Breast epithelium (tissue), 4 donors: ENCODE results near the gene DTNA. TPM values are rescaled to one million over a fixed set of nuclear protein-coding genes. Genes with fewer than 3 reads are reported as not detected.

ENCODE experiments used
- DNase-seq, 2 donors: peaks; one replicate each; pipeline ENCODE4 v3.0.0-alpha.2; 2019; ENCODE audit warnings: low spot score in 2 of 2
- H3K27ac ChIP-seq, 2 donors: fragments of 200-600 bp; sonication (generic) in 1 of 2; one replicate each; pipeline ENCODE4 v1.5.1; 2016 to 2019; ENCODE audit warnings: mild to moderate bottlenecking in 1 of 2
- H3K27me3 ChIP-seq, 2 donors: fragments of 200-600 bp; sonication (generic) in 1 of 2; one replicate each; pipeline versions ENCODE4 v1.5.1 to v1.6.0; 2017 to 2019; ENCODE audit warnings: control low read depth in 1 of 2, mild to moderate bottlenecking in 1 of 2
- H3K36me3 ChIP-seq: fragments of 200-600 bp; one replicate; pipeline ENCODE4 v1.5.1; 2019
- H3K4me1 ChIP-seq, 2 donors: fragments of 200-600 bp; sonication (generic); one replicate each; pipeline ENCODE4 v1.5.1; 2016 to 2019; ENCODE audit warnings: control low read depth in 1 of 2
- H3K4me3 ChIP-seq, 3 donors: fragments of 200-600 bp; sonication (generic); 1 replicate in 2 of 3; 2 replicates in 1 of 3; pipeline ENCODE4 v1.5.1; 2016 to 2019; ENCODE audit warnings: mild to moderate bottlenecking in 3 of 3, moderate library complexity in 2 of 3
- H3K9me3 ChIP-seq, 2 donors: fragments of 200-600 bp; sonication (generic) in 1 of 2; one replicate each; pipeline ENCODE4 v1.5.1; 2016 to 2019; ENCODE audit warnings: control low read depth in 1 of 2
- CTCF ChIP-seq, 3 donors: fragments of 450-650 bp; IDR thresholded peaks; one replicate each; pipeline ENCODE4 v1.5.1; 2016 to 2017; ENCODE audit warnings: antibody characterized with exemption in 3 of 3, mild to moderate bottlenecking in 3 of 3, moderate library complexity in 3 of 3
- POLR2A ChIP-seq: fragments of 450-650 bp; IDR thresholded peaks from one replicate; pipeline ENCODE4 v1.6.1; 2016; ENCODE audit warnings: antibody characterized with exemption, mild to moderate bottlenecking, moderate library complexity
- POLR2AphosphoS5 ChIP-seq, 3 donors: sonication (generic); formaldehyde crosslinking; IDR thresholded peaks; one replicate each; pipeline ENCODE4 v1.6.1; 2017; ENCODE audit warnings: antibody characterized with exemption in 3 of 3
- intact Hi-C: fragments of 100-400 bp; cut with DNase I; formaldehyde crosslinking; loops from one replicate; pipeline ENCODE4 v1.15.1; 2023; ENCODE audit warnings: low total_unique reads
- total RNA-seq, 3 donors: library from RNA; depleted of rRNA; stranded (reverse); fragments of >200 nt; gene quantifications; one replicate each; pipeline ENCODE4 v1.1.0, GENCODE V29; 2016

The DTNA gene
- total RNA-seq, 3 donors from 2014 or later = 14.4 to 40.5 (median 17.9) TPM

GRCh38 chr18:34848695-34849094, 138.6 kb downstream of the DTNA start:
- intact Hi-C loops = no loop called here
- no peak for TF ChIP-seq POLR2A
- TF ChIP-seq POLR2AphosphoS5 (IDR thresholded peaks at IDR 0.05) = no peak
- no peak for TF ChIP-seq CTCF (IDR thresholded peaks at IDR 0.05)
- Histone ChIP-seq H3K27me3 (no peaks in the 10 kb centered on the region), H3K4me3 (no peak overlapping the region), H3K36me3 (no peaks in the 10 kb centered on the region), H3K9me3 (no peaks in the 10 kb centered on the region), H3K27ac (no peak overlapping the region), H3K4me1 (no peaks in the 10 kb centered on the region)
- DNase-seq = no peak

- Histone ChIP-seq H3K36me3 (no peaks in the 10 kb centered on the region), H3K27ac (no peak overlapping the region), H3K9me3 (no peaks in the 10 kb centered on the region), H3K27me3 (no peaks in the 10 kb centered on the region), H3K4me3 (no peak overlapping the region), H3K4me1 (no peaks in the 10 kb centered on the region)
- DNase-seq = no peak
- no peak for TF ChIP-seq CTCF (IDR thresholded peaks at IDR 0.05)
- TF ChIP-seq POLR2AphosphoS5 (IDR thresholded peaks at IDR 0.05) = no peak
- no peak for TF ChIP-seq POLR2A
- intact Hi-C loops = no loop called here
These were observed 147.2 kb downstream of the DTNA start for GRCh38 chr18:34857320-34857719.

- no peaks in the 10 kb centered on the region for H3K36me3 ChIP-seq
- intact Hi-C loops = no loop called here
- no peak for TF ChIP-seq POLR2A
- TF ChIP-seq CTCF (IDR thresholded peaks at IDR 0.05) = no peak
- no peak for TF ChIP-seq POLR2AphosphoS5 (IDR thresholded peaks at IDR 0.05)
These were observed 148.1 kb downstream of the DTNA start for GRCh38 chr18:34858188-34858587.

GRCh38 chr18:34859496-34859895, 149.4 kb downstream of the DTNA start:
- TF ChIP-seq POLR2A (no peak), POLR2AphosphoS5 (IDR thresholded peaks at IDR 0.05) (no peak), CTCF (IDR thresholded peaks at IDR 0.05) (no peak)
- intact Hi-C loops = no loop called here
- H3K9me3 ChIP-seq = no peaks in the 10 kb centered on the region

More at GRCh38 chr18:34858188-34858587, 148.1 kb downstream of the DTNA start:
- no peaks in the 10 kb centered on the region for H3K9me3 ChIP-seq
- H3K4me3 ChIP-seq = no peak overlapping the region
- DNase-seq = no peak
- H3K4me1 ChIP-seq = no peaks in the 10 kb centered on the region
- no peaks in the 10 kb centered on the region for H3K27me3 ChIP-seq
- no peak overlapping the region for H3K27ac ChIP-seq

GRCh38 chr18:34862561-34862960, 152.5 kb downstream of the DTNA start:
- H3K27ac ChIP-seq = no peak overlapping the region
- no peaks in the 10 kb centered on the region for H3K4me1 ChIP-seq
- intact Hi-C loops = no loop called here
- TF ChIP-seq CTCF (IDR thresholded peaks at IDR 0.05) (no peak), POLR2AphosphoS5 (IDR thresholded peaks at IDR 0.05) (no peak), POLR2A (no peak)
- H3K4me3 ChIP-seq = no peak overlapping the region
- no peaks in the 10 kb centered on the region for H3K36me3 ChIP-seq
- no peak for DNase-seq
- H3K27me3 ChIP-seq = no peaks in the 10 kb centered on the region
- no peaks in the 10 kb centered on the region for H3K9me3 ChIP-seq

More at GRCh38 chr18:34859496-34859895, 149.4 kb downstream of the DTNA start:
- H3K4me1 ChIP-seq = no peaks in the 10 kb centered on the region
- no peaks in the 10 kb centered on the region for H3K27me3 ChIP-seq
- H3K27ac ChIP-seq = no peak overlapping the region
- no peak overlapping the region for H3K4me3 ChIP-seq
- no peaks in the 10 kb centered on the region for H3K36me3 ChIP-seq
- no peak for DNase-seq
